Dermis microvascular lymphatic vessel endothelial cell (primary cell): ENCODE data around the gene RAB6B. TPM values are rescaled to one million over a fixed set of nuclear protein-coding genes. Genes with fewer than 3 reads are reported as not detected.

Experiments used
- DNase-seq, 2 donors: peaks; one replicate each; pipeline versions ENCODE4 v3.0.0 to v3.0.0-alpha.2; 2010; ENCODE audit warnings: low read depth in 2 of 2
- total RNA-seq: library from RNA; depleted of rRNA; stranded (reverse); fragments of >200 nt; gene quantifications from 2 replicates; pipeline ENCODE4 v1.2.1, GENCODE V29; 2014

The RAB6B gene
- total RNA-seq, 1 donor from 2014 or later = 0.39 TPM

DNA sequence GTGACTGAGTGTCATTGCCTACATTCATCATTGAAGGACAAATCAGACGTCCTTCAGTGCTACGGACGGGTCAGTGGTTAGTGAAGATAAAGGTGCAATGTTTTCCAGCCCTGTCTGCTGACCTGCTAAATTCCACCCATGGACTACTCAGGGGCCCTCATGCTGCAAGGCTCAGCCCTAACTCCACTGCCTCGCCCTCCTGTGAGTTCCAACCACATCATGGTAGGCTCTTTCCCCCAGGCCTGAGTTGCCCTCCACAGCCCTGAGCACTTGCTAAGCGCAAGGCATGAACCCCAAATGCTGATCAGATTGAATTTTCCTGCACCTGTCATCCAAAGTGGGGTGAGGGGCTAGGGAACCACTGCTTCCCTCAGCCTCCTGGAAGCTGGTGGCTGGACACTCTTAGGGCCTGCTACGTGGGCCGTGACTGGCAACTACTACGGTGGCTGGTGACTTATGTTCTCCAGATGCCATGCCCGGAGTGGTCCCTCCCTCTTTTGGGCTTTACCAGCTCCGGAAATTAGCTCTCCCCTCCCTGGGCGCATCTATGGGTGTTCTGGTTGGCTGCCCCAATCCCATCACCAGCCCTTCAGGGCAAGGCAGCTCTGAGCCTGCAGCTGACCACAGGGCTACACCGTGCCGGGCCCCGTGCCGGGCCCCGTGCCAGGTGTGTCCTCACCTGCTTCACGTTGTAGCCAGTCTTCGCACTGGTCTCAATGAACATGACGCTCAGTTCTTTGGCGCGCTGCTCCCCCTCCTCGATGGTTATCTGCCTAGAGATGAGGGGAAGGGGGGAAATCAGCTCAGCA is 58.0 kb downstream of the RAB6B start:
- DNase-seq = no peak

- no peak for DNase-seq
Measured at GRCh38 chr3:133836497-133837158, 59.1 kb downstream of the RAB6B start.

DNA sequence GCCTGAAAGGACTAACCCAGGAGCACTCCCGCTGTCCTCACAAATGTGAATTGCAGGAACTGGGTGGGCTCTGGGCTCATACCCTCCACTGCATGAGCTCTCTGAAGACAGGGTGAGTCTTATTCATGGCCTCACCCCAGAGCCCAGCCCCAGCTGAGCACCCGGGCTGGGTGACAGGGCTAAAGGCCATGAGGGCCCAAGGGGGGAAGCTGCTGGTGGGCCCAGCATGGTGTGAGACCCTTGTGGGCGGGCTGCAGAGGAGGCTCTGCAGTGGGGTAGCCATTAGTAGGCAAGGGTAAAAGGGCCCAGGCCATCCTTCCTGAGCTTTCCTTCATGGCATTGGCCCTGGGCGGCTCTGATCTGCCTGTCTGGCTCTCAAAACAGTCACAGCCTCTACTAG is 59.7 kb downstream of the RAB6B start:
- no peak for DNase-seq

GRCh38 chr3:133835418-133835743 is 60.3 kb downstream of the RAB6B start:
- DNase-seq = no peak

- no peak for DNase-seq
Measured at GRCh38 chr3:133834621-133835417, 60.9 kb downstream of the RAB6B start.

DNA sequence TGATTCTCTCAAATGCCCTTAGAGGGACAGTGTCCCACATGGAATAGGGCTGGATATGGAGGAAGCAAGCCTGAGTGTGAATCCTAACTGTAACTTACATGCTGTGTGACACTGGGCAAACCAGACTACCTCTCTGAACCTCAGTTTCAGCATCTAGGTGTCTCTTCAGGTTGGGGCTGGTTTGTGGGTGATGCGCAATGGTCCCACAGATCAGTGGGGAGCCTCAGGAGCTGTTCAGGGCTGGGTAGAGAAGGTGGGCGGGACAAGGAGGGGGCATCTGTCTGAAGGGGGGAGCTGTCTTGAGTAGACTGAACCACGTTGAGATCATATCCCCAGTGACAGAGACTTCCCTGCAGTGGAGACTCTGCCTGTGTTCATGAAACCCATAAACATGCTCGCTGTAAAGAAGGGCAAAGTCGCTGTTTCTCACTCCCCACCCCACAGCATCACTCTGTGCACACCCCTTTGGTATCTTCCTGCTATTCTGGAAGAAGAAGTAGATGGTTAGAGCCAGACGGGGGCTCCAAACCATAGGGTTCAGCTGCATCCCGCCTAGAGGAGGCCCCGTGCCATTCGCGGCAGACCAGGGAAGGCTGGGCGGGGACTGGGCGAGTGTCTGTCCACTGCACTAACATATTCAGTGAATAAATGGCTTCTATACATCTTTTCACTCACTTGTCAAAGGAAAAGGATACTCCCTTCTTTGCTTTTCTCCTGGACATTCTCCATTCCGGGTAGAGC is 61.6 kb downstream of the RAB6B start:
- no peak for DNase-seq

- DNase-seq = no peak
Measured at GRCh38 chr3:133833267-133833666, 62.4 kb downstream of the RAB6B start.

DNA sequence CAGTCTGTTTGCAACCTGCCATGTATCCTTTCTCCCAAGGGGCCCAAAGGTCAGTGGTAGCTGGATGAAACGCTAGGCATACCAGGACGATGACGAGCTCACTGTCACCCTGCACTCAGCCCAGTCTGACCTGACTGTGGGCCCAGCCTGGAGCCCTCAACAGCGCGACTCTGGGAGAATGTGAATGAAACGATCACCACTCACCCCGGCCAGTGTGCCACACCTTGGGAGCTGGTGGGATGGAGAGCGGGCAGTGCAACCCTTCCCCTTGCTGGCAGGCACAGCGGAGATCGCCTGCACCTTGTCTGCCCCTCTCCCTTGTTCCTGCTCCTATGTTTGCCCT is 62.9 kb downstream of the RAB6B start:
- DNase-seq = no peak

DNA sequence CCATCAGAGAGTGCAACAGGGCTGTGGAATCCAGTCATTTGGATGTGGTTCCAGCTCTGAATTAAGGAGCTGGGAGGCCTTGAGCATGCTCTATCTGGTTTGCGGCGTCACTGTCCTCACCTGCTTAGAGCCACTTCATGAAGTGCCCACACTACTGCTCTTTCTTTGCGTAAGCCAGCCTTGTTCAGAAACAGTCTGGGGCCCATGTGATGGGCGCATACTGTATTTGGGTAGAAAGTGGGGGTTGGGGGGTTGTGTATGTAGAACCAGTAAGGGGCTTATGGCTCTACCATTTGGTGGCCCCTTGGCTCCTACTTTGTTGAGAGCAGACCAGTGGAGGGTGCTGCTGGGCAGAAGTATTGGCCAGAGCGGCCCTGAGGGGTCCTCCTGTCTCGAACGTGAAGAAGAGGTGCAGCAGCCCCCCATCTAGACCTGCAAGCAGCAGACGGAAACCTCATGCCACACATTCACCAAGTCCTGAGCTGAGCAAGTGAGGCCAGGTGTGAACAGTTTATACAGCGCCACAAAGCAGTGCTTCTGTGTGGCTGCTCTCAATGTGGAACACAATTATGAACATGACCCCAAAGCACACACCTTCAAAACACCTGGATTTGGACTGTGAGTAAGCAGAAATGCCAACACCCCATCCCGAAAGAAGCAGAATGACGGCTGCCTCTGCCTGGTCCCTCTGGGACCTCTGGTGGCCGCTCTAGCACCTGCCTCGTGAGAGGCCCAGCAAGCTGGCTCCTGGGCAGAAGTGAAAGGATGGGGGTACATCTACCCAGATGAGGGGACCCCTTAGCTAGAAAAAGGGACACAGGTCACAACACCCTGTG is 63.5 kb downstream of the RAB6B start:
- no peak for DNase-seq

DNA sequence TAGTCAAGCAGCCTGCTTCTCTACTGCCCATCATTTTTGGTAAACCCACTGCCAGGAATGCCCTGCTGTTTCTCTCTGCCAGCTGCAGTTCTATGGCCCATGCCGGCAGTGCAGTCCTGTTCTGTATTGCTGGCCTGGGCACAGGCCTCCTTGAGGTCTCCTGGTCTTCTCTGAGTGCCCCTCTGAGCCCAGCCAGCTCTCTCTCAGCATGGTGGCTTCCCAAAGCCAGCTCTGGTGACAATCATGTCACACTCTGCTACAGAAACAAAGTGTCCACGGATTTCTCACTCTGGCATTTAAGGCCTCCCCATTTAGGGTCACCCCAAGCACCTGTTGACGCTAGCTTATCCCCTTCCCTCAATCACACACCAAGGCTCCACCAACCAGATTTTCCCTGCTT is 65.6 kb downstream of the RAB6B start:
- DNase-seq = no peak

GRCh38 chr3:133829310-133829707 is 66.4 kb downstream of the RAB6B start:
- DNase-seq = no peak

GRCh38 chr3:133828576-133829309 is 66.9 kb downstream of the RAB6B start:
- DNase-seq = no peak

- no peak for DNase-seq
Measured at GRCh38 chr3:133827684-133828083, 68.0 kb downstream of the RAB6B start.

- no peak for DNase-seq
Measured at GRCh38 chr3:133827136-133827535, 68.5 kb downstream of the RAB6B start.

DNA sequence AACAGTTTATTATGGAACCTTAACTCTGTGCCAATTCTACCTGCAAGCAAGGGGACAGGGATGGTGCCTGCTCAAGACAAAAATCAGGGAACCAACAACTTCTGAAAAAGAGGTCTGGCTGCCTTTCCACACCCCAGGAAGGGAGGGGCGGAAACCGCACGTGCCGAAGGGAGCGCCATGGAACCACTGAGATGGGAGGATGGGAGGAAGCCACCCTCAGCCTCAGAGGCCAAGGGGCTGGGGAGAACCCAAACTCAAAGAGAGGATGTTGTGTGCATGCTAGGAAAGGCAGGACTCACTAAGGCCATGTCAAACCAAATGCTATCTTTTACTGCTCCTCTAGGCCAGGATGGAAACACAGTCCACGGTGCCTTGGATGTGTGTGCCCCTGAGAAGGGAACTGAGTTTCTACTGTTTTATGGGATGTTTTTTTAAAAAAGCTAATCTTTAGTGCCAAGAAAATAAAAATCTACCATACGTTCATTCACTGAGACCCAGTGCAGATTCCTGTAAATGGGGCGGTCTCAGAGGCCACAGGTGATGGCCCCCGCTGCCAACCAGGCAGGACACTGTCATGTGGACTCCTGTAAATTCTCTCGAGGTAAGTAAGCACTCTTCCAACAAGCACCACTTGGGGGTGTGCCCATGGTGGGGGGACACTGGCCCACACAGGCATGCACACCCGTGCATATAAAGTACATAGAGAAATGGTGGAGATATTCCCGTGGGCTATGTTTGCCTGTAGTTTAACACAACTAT is 69.5 kb downstream of the RAB6B start:
- DNase-seq = no peak

- DNase-seq = no peak
Measured at GRCh38 chr3:133824961-133825485, 70.7 kb downstream of the RAB6B start.

DNA sequence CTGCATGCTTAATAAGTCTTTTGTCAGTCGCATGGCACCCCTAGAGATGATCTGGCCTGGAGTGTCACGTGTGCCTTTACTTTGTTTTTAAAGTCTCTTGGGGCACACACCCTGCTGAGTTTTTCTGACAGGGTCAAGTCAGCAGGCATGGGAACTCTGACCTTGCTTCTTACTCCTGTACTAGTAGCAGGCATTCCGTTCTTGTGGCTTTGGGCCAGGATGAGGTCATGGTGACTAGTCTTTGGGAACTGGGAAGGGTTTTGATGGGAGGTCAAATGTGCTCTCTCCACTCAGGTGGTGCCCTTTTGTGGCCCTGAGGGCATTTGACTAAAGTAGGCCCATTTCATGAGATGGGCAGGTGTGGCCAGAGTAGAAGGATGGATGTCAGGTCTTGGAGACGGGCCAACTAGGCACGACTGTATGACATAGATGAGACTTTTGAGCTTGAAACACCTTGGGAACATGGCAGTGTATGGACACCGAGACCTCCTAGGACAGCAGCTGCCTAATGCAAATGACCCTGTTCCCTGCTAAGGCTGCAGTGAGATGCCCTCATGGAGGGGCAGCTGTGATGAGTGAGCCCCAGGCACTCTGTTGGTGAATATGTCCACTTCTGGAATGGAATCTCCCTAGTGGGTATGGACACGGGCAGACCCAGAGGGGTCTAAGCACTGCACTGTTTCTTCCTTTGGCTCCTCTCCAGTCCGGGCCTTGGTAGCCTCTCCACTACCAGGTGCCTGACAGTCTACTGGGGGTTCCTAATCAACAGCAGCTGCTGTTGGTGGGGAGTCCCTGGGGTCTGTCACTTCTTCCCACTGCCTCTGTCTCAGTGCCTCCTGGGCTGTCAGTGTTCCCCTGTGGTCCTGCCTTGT is 73.7 kb downstream of the RAB6B start:
- DNase-seq = peak in 1 of 2 donors; percentile 39
